Measurements from ENCODE around the gene BCAS4.

GRCh38 chr20:50777373-50777772 is 17.5 kb upstream of the BCAS4 start:
- TF ChIP-seq CTCF (IDR thresholded peaks at IDR 0.05; ENCODE audit: low read depth, low read length), result no peak
- TF ChIP-seq POLR2A (IDR thresholded peaks at IDR 0.05; ENCODE audit: extremely low read depth, insufficient read length), result no peak
- TF ChIP-seq, protein P1, sequence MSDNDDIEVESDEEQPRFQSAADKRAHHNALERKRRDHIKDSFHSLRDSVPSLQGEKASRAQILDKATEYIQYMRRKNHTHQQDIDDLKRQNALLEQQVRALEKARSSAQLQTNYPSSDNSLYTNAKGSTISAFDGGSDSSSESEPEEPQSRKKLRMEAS (IDR thresholded peaks at IDR 0.05; ENCODE audit: low read depth, low read length), result no peak
- no peak for TF ChIP-seq MYC (IDR thresholded peaks at IDR 0.05; ENCODE audit: low read depth, low read length)
